HG03565 (cell line): Measurements from ENCODE around the gene ZNF536.

Experiments used
- ATAC-seq: cut with Tn5 transposase; IDR thresholded peaks from one replicate; pipeline ENCODE4 v1.9.1; 2021; ENCODE audit warnings: mild to moderate bottlenecking, moderate library complexity; ENCODE audit not compliant: unreplicated experiment

The ZNF536 gene

DNA sequence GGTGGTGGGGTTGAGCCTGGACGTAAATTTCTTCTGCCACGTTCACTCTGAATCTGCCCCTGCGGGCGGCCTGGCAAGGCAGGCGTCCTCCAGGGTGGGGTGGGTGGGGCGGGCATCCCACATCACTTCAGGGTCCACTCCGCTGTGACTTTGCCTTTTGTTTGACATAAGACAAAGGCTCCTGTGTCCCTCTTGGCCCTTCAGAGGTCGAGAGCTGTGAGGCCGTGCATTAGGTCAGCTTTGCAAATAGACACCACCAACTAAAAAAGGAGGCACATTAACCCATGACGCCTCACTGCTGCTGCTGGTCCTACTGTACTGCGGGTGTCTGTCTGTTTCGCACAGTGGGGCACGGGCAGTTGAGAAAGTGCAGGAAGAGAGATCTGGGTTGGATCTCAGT is 10.5 kb upstream of the ZNF536 start:
- ATAC-seq: no peak

DNA sequence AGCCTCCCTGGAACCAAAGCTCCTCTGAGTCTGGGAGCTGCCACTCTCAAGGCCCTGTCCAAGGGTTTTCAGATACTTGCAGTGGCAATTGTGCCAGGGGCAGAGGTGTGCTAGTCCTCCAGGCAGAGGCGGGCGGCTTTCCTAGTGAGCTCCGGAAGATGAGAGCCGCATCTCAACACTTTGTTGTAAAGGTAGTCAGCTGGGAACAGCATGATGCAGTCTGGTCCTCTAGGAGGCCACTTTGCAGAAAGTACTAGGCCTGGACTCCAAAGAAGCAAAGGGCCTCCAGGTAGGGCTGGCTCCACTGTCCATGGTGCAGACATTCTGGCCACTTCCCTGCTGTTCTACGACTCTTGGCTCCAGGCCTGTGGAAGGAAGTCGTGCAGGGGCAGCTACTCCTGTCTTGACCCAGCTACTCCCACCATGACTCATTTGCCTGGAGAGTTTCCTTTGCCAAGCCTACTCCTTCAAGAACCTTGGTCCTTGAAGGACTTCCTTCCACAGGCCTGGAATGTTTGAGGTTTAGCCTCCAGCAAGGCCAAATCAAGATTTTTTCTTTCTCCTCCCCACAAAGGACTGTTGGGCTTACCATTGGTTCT is 9.9 kb upstream of the ZNF536 start:
- no peak for ATAC-seq

DNA sequence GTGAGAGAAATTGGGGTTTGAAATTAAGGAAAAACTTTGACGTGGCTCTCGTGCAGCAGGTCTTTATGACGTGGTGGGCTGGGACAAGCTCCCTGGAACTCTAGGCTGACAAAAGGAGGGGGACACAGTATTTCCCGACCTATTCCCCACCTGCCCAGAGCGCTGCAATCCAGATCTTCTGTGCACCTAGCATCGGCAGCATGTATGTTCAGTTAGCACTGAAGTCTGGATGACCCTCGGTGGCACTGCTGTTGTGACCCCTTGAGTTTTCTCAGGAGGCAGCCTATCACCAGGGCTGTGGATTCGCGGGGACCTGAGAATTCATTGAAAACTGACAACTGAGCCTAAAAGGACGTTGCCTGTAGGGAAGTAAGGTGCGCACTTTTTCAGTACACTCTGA is 9.1 kb upstream of the ZNF536 start:
- ATAC-seq: no peak

DNA sequence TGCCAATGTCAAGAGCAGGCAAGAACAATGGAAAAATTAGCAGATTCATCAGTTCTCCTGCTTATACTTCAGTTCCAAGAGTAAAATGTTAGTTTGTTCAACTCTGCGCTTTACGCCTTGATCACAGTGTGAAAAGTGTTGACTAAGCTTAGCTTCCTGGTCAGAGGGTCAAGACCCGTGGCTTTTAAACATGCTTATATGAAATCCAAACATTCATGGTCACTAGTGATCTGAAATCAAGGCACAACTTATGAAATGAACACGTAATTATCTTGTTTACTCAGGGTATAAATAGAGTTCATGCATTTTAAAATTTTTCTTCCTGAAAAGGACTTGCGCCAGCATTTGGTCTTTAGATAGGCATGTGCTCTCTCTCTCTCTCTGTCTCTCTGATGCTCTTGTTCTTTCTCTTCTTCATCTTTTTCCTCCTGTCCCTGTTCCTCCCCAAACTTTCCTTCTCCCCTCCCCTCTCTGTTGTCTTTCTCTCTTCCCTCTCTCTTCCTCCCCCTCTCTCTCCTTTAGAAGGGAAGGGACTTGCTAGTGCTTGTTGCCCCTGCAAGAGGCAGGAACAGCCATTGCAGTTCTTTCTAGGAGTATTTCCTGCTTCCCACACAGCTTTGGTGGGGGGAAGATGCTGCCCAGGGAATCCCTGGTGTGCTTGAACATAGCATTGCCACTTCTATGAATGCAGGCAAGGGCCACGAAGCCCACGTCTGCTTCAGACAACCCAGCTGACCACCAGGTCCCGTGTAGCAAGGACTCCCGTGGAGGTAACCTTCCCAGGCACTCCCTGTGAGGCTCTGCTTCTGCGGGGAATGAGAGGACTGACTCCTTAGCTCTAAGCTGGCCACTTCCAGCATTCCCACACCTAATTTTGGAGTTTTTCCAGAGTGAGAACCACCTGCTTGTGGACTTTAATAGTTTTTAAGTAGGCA is 7.1 kb upstream of the ZNF536 start:
- ATAC-seq: no peak

DNA sequence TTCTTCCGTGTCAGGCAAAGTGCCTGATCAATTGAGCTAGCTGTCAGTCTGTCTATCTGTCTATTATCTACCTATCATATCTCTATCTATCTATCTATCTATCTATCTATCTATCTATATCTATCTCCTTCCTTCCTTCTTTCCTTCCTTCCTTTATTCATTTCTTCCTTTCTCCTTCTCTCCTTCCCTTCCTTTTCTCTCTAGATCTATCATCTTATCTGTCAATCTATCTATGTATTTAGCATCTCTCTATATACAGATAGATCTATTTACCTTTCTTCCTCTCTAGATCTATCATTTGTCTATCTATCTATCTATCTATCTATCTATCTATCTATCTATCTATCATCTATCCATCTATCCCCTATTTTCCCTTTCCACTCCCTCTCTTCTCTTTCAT is 5.9 kb upstream of the ZNF536 start:
- ATAC-seq: no peak

DNA sequence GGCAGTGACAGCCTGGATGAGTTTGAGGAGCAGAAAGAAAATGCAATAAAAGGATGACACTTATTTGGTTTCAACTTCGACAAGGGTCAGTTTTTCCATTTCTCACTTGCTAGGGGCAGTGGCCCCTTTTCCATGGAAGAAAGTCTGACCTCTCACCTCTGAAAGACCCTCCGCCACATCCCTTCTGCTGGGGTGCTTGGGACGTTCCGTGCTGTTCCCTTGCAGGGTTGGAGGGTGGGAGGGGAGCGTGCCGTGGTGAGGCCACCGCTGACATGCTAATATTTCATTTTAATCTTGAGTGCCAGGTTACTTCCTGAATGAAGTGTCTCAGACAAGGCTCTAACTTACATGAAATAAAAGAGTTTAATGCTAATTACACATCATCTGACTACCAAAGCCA is 5.2 kb upstream of the ZNF536 start:
- ATAC-seq: no peak

DNA sequence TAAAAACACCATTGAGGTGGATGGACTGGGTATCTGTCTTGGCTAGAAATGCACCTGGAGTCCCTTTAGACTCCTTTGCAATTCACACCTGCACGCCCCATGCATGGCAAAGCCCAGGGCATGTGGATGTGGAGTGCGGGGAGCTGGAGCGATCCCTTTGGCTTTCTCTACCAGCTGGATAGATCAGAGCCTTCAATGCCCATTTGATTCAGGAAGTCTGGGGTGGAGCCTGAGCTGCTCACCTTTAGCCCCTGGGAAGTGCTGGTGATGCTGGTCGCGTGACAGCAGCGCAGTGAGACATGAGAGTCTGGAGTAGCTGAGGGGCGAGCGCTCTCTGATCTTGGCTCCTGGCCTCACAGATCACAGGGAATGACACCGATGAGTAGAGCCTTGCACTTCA is 4.8 kb upstream of the ZNF536 start:
- ATAC-seq: no peak

DNA sequence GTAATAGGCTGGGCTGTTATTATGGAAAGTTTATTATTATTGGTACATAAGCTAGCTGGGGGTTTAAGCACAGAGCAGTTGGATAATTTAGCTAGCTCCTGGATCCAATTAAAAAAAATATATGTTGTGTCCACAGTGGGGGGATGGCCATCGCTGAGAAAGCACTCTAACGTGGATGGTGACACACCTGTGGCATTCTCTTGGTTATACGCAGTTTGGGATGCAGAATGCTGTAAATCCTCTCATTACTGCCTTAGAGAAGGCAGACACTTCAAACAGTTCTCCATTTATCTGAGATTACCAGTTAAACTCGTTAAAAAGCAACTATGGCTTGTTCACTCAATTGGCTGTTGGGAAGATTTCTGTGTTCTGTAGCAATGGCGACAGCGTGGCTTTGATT is 2.4 kb upstream of the ZNF536 start:
- ATAC-seq: no peak

DNA sequence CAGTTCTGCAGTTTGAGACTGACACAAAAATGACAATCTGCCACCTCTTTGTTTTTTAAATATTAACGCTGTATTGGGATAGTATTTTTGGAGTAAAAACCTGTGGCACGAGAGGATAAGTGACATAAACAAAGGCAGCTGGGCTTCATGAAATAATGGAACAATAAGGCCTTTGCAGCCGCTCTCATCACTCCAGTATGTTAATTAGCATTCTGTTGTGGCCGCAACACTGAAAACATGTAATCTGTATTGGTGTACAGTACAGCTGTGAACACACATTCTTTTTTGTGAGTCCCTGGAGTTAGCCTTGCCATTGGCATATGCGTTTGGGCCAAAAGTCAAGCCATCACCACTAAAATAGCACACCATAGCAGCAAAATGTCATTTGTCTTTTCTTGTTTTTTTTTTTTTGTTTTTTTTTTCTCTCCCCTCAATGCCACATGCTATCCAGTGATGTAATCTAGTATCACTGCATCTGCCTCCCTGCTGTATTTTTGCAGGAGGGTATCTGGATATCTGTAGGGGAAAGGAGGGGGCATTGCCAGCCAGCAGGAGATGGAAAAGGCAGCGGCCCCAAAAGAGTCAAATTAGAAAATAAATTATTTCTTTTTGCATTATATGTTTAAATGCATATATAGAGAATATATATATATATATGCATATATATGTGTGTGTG is 885 bp upstream of the ZNF536 start:
- no peak for ATAC-seq

DNA sequence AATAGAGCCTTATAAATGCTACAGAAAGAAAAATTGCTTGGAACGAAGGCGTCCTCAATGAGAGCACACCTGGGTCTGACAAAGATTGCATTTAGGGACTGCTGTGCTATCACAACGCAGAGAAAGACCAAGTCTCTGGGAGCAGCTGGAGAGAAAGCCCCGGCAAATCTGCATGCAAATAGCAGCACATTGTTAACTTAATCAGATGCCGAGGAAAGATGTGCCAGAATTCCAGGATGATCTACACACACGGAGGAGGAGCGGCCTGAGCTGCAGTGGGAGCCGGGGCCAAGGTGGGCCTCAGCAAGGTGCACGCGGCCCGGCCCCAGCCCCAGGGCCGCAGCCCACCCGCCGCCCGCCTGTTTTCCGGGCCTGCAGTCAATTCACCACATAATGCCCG is 1.4 kb downstream of the ZNF536 start:
- no peak for ATAC-seq

DNA sequence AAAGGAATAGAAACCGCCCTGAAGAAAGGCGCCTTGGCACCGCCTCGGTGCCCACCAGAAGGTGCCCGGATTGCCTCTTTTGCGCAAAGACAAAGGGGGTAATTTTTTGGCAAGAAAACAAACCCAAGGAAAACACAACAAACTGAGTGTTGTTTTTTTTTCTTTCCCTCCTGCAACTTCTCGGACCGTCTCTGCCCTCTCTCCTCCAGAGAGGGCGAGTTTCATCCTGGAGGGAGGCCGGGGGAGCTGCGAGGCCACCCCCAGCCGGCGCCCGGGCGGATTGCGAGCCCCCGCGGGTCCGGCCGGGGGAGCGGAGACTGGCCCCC is 2.3 kb downstream of the ZNF536 start:
- no peak for ATAC-seq

DNA sequence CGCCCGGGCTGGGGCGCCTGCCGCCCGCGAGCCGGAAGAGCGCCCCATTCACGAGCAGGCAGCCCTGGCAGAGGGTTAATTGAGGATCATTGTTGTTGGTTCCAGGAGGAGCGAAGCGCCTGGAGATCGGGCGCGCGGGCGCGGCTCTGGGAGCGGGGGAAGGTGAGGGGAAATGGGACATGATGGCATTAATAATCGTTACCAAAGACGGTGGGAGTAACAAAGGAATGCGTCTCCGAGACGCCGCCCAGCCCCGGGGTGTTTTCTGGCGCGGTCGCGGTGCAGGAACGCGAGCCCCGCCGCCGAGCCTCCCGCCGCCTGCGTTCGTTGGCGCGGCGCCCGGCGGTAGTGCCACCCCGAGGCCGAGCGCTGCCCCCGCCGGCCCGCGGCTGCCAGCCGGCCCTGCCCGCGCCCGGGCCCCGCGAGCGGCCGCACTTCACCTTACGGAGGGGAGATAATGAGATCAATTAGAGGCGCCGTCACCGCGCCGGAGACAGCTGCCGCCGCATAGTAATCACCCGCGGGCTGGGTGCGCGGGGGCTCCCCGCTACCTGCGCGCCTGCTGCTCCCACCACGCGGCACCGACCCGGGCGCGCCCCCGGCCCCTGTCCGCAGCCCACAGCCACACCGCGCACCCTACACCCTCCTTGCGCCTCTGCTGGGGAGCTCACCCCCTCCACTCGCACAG is 2.8 kb downstream of the ZNF536 start:
- no peak for ATAC-seq

DNA sequence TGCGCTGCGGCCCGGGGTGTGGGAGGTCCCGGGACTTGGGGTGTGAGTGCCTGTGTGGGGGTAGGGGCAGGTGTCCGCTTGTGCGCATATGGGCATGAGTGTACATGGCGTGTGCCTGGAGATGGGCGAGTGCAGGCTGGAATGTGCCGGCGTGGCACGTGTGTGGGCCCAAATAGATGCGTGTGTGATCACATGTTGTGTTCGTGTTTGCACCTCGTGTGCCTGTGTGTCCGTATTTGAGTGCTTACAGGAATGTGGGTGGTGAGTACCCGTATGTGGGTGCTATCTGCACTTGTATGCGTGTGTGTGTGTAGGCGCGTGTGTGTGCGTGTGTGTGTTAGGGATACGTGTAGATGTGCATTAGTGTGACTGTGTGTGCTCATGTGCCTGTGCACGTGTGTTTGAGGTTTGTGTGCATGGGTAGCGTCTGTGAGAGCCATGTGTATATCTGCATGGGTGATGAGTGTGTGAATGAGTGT is 3.4 kb downstream of the ZNF536 start:
- no peak for ATAC-seq

DNA sequence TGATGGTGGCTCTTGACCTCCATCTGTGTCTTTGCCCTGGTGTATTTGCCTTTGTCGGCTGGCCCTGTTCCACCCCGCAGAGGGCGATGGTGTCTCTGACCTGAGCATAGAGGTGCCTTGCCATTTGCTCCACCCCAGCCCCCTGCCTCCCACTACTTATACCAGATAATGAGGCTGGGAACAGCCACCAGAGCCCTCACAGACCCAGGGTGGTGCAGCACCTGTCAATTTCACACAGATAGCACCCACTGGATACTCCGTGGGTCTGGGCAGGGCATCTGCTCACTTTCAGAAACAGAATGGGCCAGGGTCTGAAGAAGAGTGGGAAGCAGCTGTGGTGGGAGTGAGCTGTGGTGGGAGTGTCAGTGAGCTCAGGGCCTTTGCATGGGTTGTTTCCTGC is 4.1 kb downstream of the ZNF536 start:
- no peak for ATAC-seq

DNA sequence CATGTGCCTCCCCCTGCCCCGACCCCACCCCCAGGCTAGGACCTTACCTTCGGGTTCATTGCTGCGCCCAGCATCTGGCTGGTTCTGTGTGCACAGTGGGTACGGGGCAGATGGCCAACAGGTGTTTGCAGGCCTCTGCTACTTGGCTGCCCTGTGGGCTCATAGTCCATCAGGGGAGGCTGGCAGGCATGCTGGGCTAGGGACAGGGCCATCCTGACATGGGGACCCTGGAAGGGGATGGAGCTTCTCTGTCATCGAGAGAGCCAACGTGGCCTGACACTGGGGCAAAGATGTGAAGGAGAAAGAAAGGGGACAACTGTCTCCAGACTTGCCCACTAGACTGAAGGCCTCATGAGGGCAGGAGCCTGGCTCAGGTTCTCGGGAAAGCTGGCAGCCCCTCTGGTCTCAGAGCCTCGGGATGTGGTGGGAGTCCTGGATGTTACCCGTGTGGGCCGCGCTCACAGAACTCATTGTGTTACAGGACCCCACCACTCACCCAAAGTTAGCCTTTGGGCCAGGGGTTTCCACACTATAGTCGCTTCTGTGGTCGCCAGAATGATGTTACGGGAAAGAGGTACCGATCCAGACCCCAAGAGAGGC is 4.7 kb downstream of the ZNF536 start:
- ATAC-seq: no peak

DNA sequence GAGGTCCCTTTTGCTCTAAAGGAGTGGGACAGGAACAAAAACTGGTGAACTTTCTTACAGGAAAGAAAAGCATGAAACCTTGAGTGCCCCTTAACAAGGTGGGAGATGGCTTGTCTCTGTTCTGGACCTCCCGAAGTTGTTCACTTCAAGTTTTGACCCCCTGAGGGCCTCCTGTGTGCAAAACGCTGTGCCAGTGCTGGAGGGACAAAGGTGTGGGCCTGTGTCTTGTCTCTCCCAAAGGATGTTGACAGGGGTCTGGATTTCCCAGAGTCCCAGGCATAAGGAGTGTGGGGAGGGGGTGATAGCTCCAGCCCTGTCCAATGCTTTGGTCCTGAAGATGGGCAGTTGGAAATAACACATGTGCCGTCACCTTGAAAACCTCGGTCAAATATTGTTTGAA is 6.5 kb downstream of the ZNF536 start:
- no peak for ATAC-seq

DNA sequence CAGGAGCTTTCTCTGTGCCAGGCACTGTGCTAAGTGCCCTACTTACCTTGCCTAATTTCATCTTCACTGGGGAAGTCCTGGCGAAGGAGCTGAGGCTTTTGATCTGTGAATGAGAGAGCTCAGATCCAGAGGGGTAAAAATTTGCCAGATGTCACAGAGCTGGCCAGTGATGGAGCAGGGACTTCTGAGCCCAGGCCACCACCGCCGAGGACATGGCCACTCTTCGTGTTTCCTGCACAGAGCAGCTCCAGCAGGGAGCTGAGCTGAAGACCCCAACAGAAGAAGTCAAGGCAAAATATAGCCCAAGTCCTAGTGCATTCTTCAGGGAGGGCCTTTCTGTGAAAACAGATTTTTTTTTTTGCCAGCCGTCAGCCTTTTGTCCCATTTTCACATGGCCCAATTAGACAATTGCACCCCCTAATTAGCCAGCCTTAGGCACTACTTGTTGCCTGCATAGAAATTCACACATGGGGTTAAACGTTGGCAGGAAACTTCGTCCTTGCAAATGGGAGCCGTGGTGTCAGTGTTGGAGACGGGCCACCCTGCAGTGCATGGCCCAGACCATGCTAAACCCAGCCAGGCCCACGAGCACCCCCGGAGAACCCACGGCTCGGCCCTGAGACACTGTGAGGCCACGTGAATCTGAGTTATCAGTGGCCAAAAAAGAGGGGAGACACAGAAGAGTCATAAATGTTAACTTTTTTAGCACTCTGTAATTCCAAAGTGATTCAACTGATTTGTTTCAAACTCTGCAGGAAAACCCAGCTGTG is 7.8 kb downstream of the ZNF536 start:
- ATAC-seq: no peak

DNA sequence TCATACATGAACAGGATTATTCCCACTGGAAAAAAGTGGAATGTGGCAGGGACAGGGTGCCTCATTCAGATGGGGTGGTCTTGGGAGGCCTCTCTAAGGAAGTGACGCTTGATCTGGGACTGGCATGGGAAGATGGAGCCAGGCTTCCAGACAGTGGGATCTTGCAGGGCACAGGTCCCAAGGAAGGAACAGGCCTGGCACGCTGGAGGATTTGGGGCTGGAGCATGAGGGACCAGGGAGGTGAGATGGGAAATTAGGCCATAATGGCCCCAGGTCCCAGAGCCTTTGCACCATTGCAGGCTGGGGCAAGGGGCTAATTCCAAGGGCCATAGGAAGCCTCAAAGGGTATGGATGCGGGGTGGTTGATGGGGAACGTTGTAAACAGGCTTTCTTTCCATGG is 9.2 kb downstream of the ZNF536 start:
- no peak for ATAC-seq

DNA sequence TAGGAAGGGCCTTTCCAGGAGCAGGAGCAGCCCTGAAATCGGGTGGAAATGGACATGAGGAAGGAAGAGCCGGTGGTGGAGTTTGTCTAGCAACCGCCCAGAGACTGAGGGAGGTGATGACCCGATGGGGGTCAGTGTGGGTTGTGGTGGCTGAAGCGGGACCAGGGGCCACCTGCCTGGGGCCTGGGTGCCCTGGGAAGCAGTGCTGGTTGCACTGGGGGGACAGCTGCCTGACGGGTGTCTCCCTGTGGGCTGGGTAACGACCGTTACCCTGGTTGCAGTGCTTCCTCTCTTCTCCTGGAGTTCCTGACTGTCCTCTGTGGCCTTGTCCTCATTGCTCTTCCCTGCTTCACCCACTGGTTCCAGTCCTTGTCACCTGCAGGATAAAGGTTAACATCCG is 13.0 kb downstream of the ZNF536 start:
- no peak for ATAC-seq

DNA sequence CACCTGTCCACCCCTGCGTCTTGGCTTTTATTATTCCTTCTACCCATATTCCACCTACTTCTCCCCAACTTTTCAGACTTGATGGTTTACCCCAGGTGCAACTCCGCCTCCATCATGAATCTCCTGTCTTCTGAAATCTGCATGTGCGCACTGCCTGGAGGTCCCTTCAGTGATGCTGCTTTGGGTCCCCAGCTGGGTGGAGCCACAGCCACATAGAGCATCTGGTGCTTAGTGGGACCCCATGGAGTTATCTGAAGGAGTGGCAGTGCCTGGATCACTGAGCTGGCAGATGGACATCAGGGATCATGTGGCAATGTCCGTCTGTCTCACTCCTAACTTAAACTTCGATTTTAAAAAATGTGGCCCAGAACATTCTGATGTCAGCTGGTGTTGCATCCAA is 13.5 kb downstream of the ZNF536 start:
- ATAC-seq: no peak
